Testis (tissue), 2 donors: Measurements from ENCODE around the gene ZNF660.

ENCODE experiments used
- CTCF ChIP-seq, 3 experiments: fragments of 450-650 bp in 2 of 3; fragments of 200-600 bp in 1 of 3; sonication (generic) in 1 of 3; IDR thresholded peaks; one replicate each; pipeline ENCODE4 v1.5.1; 2016 to 2019; ENCODE audit warnings: antibody characterized with exemption in 3 of 3, mild to moderate bottlenecking in 2 of 3, moderate library complexity in 1 of 3
- POLR2A ChIP-seq: fragments of 450-650 bp; IDR thresholded peaks from one replicate; pipeline ENCODE4 v1.6.1; 2017; ENCODE audit warnings: antibody characterized with exemption, mild to moderate bottlenecking, moderate library complexity

GRCh38 chr3:44624749-44625480, 40.2 kb downstream of the ZNF660 start, which contains the start of gene ZNF197:
- peak in 1 of 3 experiments; percentile 4 for TF ChIP-seq CTCF (IDR thresholded peaks at IDR 0.05)
- no peak for TF ChIP-seq POLR2A
